ENCODE data around the gene SF3A1.
"Not testable (repeated sequence)": the region's sequence is repeated elsewhere in the genome, so short reads cannot be mapped to it uniquely, and the experiment has no call there.

The SF3A1 gene

DNA sequence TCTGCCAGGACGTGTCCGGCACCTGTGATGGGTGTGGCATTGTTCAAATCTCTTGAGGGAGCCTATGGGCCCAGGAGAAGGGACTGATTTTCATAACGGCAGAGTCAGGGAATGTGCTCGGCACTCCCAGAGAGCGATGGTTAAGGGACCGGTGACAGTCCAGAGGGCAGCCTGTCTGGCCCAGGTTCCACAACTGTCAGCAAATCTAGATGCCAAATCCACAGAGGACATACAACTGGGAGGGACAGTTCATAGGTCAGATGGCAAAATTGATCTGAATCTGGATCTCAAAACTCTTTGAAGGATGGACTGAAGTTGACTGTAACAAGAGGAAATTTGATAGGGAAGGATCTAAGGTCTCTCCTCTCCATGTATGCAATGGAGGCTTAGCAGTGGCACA lies 47.6 kb upstream of the SF3A1 start:
- TF ChIP-seq GABPA (IDR thresholded peaks at IDR 0.05; ENCODE audit: low read depth) (no peak), SPI1 (IDR thresholded peaks at IDR 0.05; ENCODE audit: borderline replicate concordance, low read depth) (no peak), POLR2AphosphoS5 (IDR thresholded peaks at IDR 0.05; ENCODE audit: low read depth) (no peak)
- TF ChIP-seq, protein P1, sequence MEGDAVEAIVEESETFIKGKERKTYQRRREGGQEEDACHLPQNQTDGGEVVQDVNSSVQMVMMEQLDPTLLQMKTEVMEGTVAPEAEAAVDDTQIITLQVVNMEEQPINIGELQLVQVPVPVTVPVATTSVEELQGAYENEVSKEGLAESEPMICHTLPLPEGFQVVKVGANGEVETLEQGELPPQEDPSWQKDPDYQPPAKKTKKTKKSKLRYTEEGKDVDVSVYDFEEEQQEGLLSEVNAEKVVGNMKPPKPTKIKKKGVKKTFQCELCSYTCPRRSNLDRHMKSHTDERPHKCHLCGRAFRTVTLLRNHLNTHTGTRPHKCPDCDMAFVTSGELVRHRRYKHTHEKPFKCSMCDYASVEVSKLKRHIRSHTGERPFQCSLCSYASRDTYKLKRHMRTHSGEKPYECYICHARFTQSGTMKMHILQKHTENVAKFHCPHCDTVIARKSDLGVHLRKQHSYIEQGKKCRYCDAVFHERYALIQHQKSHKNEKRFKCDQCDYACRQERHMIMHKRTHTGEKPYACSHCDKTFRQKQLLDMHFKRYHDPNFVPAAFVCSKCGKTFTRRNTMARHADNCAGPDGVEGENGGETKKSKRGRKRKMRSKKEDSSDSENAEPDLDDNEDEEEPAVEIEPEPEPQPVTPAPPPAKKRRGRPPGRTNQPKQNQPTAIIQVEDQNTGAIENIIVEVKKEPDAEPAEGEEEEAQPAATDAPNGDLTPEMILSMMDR (IDR thresholded peaks at IDR 0.05; ENCODE audit: insufficient read depth, low read length) = no peak
- TF ChIP-seq, protein P2, sequence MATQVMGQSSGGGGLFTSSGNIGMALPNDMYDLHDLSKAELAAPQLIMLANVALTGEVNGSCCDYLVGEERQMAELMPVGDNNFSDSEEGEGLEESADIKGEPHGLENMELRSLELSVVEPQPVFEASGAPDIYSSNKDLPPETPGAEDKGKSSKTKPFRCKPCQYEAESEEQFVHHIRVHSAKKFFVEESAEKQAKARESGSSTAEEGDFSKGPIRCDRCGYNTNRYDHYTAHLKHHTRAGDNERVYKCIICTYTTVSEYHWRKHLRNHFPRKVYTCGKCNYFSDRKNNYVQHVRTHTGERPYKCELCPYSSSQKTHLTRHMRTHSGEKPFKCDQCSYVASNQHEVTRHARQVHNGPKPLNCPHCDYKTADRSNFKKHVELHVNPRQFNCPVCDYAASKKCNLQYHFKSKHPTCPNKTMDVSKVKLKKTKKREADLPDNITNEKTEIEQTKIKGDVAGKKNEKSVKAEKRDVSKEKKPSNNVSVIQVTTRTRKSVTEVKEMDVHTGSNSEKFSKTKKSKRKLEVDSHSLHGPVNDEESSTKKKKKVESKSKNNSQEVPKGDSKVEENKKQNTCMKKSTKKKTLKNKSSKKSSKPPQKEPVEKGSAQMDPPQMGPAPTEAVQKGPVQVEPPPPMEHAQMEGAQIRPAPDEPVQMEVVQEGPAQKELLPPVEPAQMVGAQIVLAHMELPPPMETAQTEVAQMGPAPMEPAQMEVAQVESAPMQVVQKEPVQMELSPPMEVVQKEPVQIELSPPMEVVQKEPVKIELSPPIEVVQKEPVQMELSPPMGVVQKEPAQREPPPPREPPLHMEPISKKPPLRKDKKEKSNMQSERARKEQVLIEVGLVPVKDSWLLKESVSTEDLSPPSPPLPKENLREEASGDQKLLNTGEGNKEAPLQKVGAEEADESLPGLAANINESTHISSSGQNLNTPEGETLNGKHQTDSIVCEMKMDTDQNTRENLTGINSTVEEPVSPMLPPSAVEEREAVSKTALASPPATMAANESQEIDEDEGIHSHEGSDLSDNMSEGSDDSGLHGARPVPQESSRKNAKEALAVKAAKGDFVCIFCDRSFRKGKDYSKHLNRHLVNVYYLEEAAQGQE (IDR thresholded peaks at IDR 0.05; ENCODE audit: insufficient replicate concordance, low read depth) = no peak
- Histone ChIP-seq H3K27ac (replicated peaks) (no peak overlapping the region), H3K27me3 (ENCODE audit: insufficient read depth, poor library complexity, severe bottlenecking) (no peaks in the 10 kb centered on the region), H3K4me3 (replicated peaks; ENCODE audit: insufficient read depth, low read length) (no peak overlapping the region)
- no peak for DNase-seq (ENCODE audit: low read depth in 1 of 2, low spot score in 1 of 2)

- H3K27me3 ChIP-seq (ENCODE audit: insufficient read depth, poor library complexity, severe bottlenecking); H3K27ac ChIP-seq (replicated peaks); DNase-seq (ENCODE audit: low read depth in 1 of 2, low spot score in 1 of 2); H3K4me3 ChIP-seq (replicated peaks; ENCODE audit: insufficient read depth, low read length): not testable (repeated sequence)
Measured at GRCh38 chr22:30402766-30403104, 46.0 kb upstream of the SF3A1 start.

DNA sequence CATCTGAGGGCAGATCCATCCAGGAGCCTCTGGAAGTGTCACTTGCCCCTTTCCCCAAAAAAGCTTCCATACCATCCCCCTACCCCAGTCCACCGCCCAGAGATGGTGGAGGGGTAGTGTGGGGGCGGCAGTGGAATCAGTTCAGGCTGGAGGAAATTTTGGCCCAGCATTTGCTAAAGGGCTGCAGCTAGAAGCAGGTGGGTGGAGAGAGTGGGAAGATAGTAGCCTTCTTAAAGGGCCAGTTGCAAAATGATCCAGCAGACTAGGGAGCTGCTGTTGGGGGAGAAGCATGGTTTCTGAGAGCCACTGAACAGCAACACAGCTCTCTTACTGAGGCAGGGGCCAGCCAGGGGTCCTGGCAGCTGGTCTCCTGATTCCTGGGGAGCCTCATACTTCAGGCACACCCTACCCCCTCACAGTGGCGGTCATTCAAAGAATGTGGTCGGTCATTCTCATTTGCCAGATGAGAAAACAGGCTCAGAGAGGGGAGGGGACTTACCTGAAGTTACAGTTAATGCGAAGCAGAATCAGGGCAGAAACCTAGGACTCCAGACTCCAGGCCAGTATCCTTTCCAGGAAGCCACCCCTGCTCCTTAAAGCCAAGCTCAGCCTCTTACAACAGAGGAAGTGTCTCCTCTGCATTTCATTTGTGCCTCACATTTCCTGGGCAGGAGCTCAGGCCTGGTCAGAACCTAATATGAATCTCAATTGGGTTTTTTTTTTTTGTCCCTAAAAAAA lies 45.5 kb upstream of the SF3A1 start:
- no peak for DNase-seq (ENCODE audit: low read depth in 1 of 2, low spot score in 1 of 2)
- Histone ChIP-seq H3K27ac (replicated peaks) (no peak overlapping the region), H3K27me3 (ENCODE audit: insufficient read depth, poor library complexity, severe bottlenecking) (peaks cover 15% of the 10 kb centered on the region), H3K4me3 (replicated peaks; ENCODE audit: insufficient read depth, low read length) (no peak overlapping the region)
- TF ChIP-seq SPI1 (IDR thresholded peaks at IDR 0.05; ENCODE audit: borderline replicate concordance, low read depth) = no peak
- TF ChIP-seq, protein P2 (IDR thresholded peaks at IDR 0.05; ENCODE audit: insufficient replicate concordance, low read depth) = no peak
- no peak for TF ChIP-seq GABPA (IDR thresholded peaks at IDR 0.05; ENCODE audit: low read depth)
- no peak for TF ChIP-seq POLR2AphosphoS5 (IDR thresholded peaks at IDR 0.05; ENCODE audit: low read depth)
- TF ChIP-seq, protein P1 (IDR thresholded peaks at IDR 0.05; ENCODE audit: insufficient read depth, low read length) = no peak

GRCh38 chr22:30401024-30401423 lies 44.3 kb upstream of the SF3A1 start:
- H3K27me3 ChIP-seq (ENCODE audit: insufficient read depth, poor library complexity, severe bottlenecking) = peaks cover 16% of the 10 kb centered on the region
- not testable (repeated sequence) for H3K4me3 ChIP-seq (replicated peaks; ENCODE audit: insufficient read depth, low read length); DNase-seq (ENCODE audit: low read depth in 1 of 2, low spot score in 1 of 2); H3K27ac ChIP-seq (replicated peaks)

GRCh38 chr22:30400159-30400558 lies 43.5 kb upstream of the SF3A1 start:
- no peak for TF ChIP-seq POLR2AphosphoS5 (IDR thresholded peaks at IDR 0.05; ENCODE audit: low read depth)
- no peak for TF ChIP-seq SPI1 (IDR thresholded peaks at IDR 0.05; ENCODE audit: borderline replicate concordance, low read depth)
- TF ChIP-seq, protein P2 (IDR thresholded peaks at IDR 0.05; ENCODE audit: insufficient replicate concordance, low read depth) = no peak
- no peak for TF ChIP-seq GABPA (IDR thresholded peaks at IDR 0.05; ENCODE audit: low read depth)
- TF ChIP-seq, protein P1 (IDR thresholded peaks at IDR 0.05; ENCODE audit: insufficient read depth, low read length) = no peak
- Histone ChIP-seq H3K27me3 (ENCODE audit: insufficient read depth, poor library complexity, severe bottlenecking) (peaks cover 16% of the 10 kb centered on the region), H3K4me3 (replicated peaks; ENCODE audit: insufficient read depth, low read length) (no peak overlapping the region), H3K27ac (replicated peaks) (no peak overlapping the region)
- no peak for DNase-seq (ENCODE audit: low read depth in 1 of 2, low spot score in 1 of 2)

Measured in HL-60 (cell line).